HL-60 (cell line): ENCODE measurements around the gene NXNL1.

Experiments
- GABPA ChIP-seq: IDR thresholded peaks from 2 replicates; pipeline ENCODE4 v1.6.1; 2012; ENCODE audit warnings: low read depth
- POLR2AphosphoS5 ChIP-seq: IDR thresholded peaks from 2 replicates; pipeline ENCODE4 v1.6.1; 2012; ENCODE audit warnings: low read depth
- TF ChIP-seq, protein P1 (sequence below): IDR thresholded peaks from one replicate; pipeline ENCODE4 v1.5.1; 2011; ENCODE audit warnings: low read length, control low read depth, inconsistent platforms; ENCODE audit not compliant: insufficient read depth
- TF ChIP-seq, protein P2 (sequence below): IDR thresholded peaks from 2 replicates; pipeline ENCODE4 v1.6.1; 2012; ENCODE audit warnings: low read depth; ENCODE audit not compliant: insufficient replicate concordance

DNA sequence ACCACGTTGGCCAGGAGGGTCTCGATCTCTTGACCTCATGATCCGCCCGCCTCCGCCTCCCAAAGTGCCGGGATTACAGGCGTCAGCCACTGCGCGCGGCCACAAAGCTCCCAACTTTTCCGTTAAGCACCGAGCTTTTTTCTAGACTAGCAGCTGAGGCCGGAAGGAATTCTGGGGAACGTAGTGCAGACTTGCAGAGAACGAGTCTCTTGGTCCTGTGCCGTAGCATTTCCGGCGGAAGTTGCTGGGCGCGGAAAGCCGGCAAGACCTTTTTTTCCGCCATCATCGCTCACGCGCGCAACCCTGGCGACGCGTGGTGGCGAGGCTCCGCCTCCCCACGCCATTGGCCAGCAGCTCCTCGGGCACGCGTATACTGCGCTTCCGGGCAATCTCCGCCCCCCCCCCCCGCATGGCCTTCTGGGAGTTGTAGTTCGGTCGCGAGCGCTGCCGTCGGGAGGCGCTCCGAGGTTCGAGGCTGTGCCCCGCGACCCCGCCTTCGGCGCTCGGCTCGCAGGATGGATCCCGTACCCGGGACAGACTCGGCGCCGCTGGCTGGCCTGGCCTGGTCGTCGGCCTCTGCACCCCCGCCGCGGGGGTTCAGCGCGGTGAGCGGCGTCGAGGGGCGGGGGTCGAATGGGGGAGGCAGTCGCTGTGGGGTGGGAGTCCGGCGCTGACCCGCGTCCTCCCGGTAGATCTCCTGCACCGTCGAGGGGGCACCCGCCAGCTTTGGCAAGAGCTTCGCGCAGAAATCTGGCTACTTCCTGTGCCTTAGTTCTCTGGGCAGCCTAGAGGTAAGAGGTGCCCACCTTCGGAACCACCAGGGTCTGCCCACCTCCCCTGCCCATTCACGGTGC lies 40.9 kb downstream of the NXNL1 start, which contains the start of gene MVB12A:
- TF ChIP-seq, protein P1, sequence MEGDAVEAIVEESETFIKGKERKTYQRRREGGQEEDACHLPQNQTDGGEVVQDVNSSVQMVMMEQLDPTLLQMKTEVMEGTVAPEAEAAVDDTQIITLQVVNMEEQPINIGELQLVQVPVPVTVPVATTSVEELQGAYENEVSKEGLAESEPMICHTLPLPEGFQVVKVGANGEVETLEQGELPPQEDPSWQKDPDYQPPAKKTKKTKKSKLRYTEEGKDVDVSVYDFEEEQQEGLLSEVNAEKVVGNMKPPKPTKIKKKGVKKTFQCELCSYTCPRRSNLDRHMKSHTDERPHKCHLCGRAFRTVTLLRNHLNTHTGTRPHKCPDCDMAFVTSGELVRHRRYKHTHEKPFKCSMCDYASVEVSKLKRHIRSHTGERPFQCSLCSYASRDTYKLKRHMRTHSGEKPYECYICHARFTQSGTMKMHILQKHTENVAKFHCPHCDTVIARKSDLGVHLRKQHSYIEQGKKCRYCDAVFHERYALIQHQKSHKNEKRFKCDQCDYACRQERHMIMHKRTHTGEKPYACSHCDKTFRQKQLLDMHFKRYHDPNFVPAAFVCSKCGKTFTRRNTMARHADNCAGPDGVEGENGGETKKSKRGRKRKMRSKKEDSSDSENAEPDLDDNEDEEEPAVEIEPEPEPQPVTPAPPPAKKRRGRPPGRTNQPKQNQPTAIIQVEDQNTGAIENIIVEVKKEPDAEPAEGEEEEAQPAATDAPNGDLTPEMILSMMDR: no peak
- TF ChIP-seq POLR2AphosphoS5 (peak; percentile 58), GABPA (peak; percentile 98)
- TF ChIP-seq, protein P2, sequence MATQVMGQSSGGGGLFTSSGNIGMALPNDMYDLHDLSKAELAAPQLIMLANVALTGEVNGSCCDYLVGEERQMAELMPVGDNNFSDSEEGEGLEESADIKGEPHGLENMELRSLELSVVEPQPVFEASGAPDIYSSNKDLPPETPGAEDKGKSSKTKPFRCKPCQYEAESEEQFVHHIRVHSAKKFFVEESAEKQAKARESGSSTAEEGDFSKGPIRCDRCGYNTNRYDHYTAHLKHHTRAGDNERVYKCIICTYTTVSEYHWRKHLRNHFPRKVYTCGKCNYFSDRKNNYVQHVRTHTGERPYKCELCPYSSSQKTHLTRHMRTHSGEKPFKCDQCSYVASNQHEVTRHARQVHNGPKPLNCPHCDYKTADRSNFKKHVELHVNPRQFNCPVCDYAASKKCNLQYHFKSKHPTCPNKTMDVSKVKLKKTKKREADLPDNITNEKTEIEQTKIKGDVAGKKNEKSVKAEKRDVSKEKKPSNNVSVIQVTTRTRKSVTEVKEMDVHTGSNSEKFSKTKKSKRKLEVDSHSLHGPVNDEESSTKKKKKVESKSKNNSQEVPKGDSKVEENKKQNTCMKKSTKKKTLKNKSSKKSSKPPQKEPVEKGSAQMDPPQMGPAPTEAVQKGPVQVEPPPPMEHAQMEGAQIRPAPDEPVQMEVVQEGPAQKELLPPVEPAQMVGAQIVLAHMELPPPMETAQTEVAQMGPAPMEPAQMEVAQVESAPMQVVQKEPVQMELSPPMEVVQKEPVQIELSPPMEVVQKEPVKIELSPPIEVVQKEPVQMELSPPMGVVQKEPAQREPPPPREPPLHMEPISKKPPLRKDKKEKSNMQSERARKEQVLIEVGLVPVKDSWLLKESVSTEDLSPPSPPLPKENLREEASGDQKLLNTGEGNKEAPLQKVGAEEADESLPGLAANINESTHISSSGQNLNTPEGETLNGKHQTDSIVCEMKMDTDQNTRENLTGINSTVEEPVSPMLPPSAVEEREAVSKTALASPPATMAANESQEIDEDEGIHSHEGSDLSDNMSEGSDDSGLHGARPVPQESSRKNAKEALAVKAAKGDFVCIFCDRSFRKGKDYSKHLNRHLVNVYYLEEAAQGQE: no peak
